ENCODE measurements around the gene RAB30. TPM values are rescaled to one million over a fixed set of nuclear protein-coding genes. Genes with fewer than 3 reads are reported as not detected.

Gene RAB30
- 7.2 and 9.0 TPM in 2 replicates for total RNA-seq

GRCh38 chr11:83071567-83072349 is at the start of gene RAB30:
Gene RAB30, minus strand, starts transcription at chr11:83071897. Its CDS starts 74,581 bp downstream, at chr11:82997316.
- intact Hi-C loops (cut with micrococcal nuclease), result loop anchor here (1.0 to 5.0 kb wide), 16 partner anchors 8 to 1199 kb away; partner anchors contain the start of genes ANKRD42, CCDC90B and DDIAS

DNA sequence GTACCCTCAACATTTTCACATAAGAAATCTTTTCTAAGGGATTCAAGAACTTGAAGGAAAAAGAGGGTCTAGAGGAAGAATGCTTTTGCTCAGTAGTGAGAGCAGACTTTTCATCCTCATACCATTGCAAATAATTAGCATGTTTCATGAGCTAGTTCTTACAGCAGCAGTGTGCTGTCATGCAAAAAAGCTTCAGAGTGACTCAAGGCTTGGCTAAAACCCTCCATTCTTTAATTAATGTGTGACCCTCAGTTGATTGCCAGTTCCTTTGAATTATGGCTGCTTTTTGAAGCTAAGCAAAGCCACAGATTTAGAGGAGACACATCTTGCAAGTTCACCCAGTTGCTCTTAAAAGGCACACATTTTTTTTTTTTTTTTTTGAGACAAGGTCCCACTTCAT is 48.6 kb upstream of the RAB30 start:
- intact Hi-C loops (cut with micrococcal nuclease), result no loop called here

- intact Hi-C loops (cut with micrococcal nuclease), result loop anchor here (5.0 kb wide), 1 partner anchor 197 kb away; no protein-coding TSS in a partner anchor
Observed at GRCh38 chr11:83119216-83119615, 47.5 kb upstream of the RAB30 start.

GRCh38 chr11:83118814-83119213 is 47.1 kb upstream of the RAB30 start:
- intact Hi-C loops (cut with micrococcal nuclease), result loop anchor here (5.0 kb wide), 1 partner anchor 197 kb away; no protein-coding TSS in a partner anchor

DNA sequence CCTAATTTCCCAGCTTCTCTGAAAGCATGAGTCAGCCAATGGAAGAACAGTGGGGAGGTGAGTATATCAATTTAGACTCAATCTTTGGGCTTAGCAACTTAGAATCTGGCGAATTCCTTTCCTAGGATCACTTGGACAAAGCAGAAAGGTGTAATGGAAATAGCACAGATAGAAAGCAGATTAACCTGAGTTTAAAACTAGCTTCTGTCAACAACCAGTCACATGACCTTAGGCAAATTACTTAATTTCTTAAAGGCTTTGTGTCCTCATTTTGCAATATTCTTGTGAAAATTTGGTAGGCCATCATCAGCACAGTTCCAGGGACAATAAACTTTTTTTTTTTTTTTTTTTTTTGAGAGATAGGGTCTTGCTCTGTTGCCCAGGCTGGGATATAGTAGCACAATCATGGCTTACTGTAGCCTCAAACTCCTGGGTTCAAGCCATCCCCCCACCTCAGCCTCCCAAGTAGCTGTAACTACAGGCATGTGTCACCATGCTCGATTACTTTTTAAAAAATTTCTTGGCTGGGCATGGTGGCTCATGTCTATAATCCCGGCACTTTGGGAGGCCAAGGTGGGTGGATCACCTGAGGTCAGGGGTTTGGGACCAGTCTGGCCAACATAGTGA is 44.4 kb upstream of the RAB30 start:
- intact Hi-C loops (cut with micrococcal nuclease), result loop anchor here (2.0 to 5.0 kb wide), 2 partner anchors 171 to 194 kb away; partner anchors contain the start of gene CCDC90B

GRCh38 chr11:83115551-83115950 is 43.9 kb upstream of the RAB30 start:
- intact Hi-C loops (cut with micrococcal nuclease), result loop anchor here (5.0 kb wide), 1 partner anchor 193 kb away; no protein-coding TSS in a partner anchor

DNA sequence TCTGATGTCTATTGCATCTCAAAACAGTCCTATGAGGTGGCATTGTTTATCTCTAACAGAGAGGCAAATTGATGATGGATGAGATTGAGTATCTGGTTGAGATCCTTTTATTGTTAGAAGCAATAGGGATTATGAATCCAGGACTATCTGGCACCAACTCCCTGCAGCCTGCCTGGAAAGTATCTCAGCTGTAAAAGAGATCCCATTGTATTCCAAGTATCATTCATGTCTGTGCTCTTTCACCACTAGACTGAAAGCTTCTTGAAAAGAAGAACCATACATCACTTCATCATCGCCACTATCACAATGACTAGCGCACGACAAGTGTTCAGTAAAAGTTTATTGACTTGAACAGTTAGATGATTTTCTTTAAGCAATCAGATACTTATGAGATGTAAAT is 43.3 kb upstream of the RAB30 start:
- intact Hi-C loops (cut with micrococcal nuclease), result loop anchor here (5.0 kb wide), 1 partner anchor 193 kb away; no protein-coding TSS in a partner anchor

DNA sequence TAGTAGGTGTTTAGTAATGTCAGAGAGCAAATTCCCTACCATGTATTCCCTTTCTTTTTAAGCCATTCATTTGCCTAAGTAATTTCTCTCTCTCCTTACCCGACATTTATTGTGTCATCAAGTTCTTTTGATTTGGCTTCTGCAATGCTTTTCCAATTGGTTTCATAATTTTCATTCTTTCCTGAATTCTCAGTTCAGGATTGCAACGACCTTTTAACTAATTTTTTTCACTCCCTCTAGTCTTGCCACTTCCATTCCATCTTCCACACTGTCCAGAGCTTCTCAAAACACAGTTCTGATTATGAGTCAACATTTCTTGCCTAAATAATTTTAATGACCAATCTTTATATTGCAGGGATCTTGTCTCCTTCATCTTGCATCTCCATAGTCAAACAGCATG is 41.2 kb upstream of the RAB30 start:
- intact Hi-C loops (cut with micrococcal nuclease), result no loop called here

DNA sequence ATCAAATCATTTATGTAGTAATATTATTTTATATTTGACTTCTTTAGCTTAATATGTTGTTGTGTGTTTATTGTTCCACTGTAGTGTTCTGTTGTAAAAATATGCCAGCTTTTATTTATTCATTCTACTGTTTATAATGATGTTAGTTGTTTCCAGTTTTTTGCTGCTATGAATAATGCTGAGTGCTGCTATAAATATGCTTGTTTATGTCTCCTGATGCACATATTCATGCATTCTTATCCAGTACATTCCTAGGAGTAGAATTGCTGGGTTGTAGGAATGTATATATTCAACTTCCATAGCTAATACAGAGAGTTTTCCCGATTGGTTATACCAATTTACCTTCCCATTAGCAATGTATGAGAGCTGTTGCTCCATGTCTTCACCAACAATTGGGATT is 33.5 kb upstream of the RAB30 start:
- intact Hi-C loops (cut with micrococcal nuclease), result no loop called here

DNA sequence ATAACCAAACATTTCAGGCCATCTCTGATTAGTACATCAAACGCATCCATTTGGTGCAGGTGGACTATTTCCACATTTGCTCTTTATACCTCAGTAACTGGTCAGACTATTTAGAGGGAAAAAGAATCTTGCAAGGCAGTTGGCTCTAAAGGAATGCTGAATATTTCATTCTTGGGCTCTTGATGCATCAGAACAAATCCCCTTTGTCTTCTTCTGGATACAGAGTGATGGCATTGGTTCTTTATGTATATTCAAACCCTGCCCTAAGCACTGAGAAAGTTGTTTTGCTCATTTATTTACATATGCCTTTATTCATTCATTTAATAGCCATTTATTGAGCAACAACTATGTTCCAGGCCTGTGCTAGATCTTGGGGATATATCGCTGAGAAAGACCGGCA is 31.1 kb upstream of the RAB30 start:
- intact Hi-C loops (cut with micrococcal nuclease), result no loop called here

DNA sequence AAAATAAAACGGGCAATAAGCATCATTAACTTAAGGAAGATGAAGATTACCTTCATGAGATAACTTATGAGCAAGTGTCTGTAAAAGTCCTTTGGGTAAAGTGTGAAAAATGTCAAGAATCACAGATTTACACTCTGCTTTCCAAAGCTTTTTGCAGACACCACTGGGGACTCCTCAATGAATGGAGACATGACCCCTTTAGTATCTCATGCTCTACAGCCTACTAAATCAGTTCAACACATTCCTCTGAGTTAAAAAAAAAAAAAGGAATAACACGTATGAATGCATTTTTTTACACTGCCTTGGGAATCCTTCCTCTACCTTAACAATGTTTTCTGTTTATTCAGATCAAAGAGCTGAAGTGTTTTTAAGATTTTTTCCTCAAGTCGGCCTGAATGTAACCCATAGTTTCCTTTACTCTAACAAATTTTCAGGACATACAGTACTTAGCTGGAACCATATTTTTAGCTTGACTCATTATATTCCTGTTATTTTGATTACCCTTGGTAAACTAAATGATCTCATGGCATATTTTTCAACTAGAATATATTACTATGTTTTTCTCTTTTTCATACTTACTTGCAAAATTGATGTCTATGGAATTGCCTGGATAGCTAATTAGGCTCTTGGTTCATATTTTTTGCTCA is 25.9 kb upstream of the RAB30 start:
- intact Hi-C loops (cut with micrococcal nuclease), result no loop called here

DNA sequence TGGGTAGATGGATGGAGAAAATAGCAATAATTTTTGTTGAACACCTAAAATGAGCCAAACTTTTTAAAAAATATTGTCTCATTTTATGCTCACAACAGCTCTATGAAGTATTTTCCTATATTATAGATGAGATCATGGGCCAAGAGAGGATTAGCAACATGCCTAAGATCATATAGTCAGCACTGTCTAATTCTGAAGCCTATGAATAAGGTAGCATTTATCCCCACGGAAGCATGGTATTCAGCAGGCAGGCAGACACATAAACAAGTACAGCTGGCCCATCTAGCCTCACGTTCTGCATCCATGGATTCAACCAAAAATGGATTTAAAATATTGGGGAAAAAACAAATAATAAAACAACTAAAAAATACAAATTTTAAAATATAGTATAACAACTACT is 21.9 kb upstream of the RAB30 start:
- intact Hi-C loops (cut with micrococcal nuclease), result no loop called here

DNA sequence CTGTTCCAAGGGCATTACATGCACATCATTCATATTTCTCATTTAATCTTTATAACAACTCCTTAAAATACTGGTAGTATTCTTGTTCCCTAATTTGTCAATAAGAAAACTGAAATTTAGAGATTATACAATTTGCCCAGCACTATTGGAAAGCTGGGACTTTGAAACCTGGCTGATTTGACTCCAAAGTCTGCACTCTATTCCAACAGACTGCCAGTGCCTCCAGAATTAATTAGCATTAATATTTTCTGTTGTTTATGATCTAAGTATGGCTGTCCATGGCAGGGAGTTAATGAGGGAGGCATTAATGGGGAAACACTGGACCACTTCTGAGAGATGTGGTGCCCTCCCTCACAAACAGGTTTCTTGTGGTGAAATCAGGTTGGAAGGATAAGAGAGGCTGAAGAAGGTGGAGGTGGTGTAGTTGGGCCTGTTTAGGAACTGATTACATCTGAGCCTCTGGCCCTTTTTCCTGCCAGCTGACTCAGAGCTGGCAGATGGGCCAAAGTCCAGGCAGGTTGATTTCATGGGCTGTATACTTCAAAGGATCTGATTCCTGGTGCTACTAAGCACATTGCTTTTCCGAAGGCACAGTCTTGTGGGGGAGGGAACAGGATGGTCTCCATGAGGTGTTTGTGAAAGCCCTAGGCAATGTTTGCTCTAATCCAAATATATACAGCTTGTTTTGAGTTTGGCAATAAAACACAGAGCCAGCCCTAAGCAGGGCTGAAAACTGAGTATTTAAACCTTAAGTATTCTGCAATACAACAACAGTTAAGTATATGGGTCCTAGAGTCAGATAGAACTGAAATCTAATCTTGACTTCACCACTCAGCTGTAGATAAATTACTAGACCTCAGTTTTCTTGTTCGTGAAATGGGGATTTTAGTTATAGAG is 21.0 kb upstream of the RAB30 start:
- intact Hi-C loops (cut with micrococcal nuclease), result no loop called here

- intact Hi-C loops (cut with micrococcal nuclease), result no loop called here
Observed at GRCh38 chr11:83088965-83089364, 17.3 kb upstream of the RAB30 start.

GRCh38 chr11:83087035-83087434 is 15.3 kb upstream of the RAB30 start:
- intact Hi-C loops (cut with micrococcal nuclease), result loop anchor here (2.0 kb wide), 1 partner anchor 164 kb away; no protein-coding TSS in a partner anchor

GRCh38 chr11:83079820-83080219 is 8.1 kb upstream of the RAB30 start:
- intact Hi-C loops (cut with micrococcal nuclease), result no loop called here

- intact Hi-C loops (cut with micrococcal nuclease), result no loop called here
Observed at GRCh38 chr11:83078269-83078668, 6.6 kb upstream of the RAB30 start.

DNA sequence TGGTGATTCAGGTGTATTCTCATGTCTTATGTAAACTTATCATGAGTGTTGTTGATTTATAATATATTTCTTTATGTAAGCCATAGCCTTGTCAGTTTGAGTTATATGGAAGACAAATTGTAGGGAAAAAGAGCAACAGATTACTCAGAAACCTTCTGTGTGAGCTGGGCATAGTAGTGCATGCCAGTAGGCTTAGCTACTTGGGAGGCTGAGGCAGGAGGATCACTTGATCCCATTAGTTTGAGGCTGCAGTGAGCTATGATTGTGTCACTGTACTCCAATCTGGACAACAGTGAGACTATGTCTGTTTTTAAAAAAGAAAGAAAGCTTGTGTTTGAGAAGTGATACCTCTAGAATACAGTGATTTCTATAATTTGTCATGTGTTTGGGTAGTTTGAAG is 2.2 kb upstream of the RAB30 start:
- intact Hi-C loops (cut with micrococcal nuclease), result loop anchor here (5.0 kb wide), 1 partner anchor 1202 kb away; no protein-coding TSS in a partner anchor

GRCh38 chr11:83073258-83073657 is 1.6 kb upstream of the RAB30 start:
- intact Hi-C loops (cut with micrococcal nuclease), result loop anchor here (5.0 kb wide), 1 partner anchor 1201 kb away; no protein-coding TSS in a partner anchor
